Peyer's patch (tissue), 4 donors: Measurements from ENCODE around the gene CALD1.

Experiments used
- POLR2A ChIP-seq, 2 donors: fragments of 450-650 bp; IDR thresholded peaks; one replicate each; pipeline ENCODE4 v1.5.1; 2017; ENCODE audit warnings: antibody characterized with exemption in 2 of 2, mild to moderate bottlenecking in 2 of 2, moderate library complexity in 2 of 2
- TF ChIP-seq, protein P1 (sequence below), 6 experiments: fragments of 450-650 bp in 4 of 6; fragments of 200-600 bp in 2 of 6; sonication (generic) in 1 of 6; IDR thresholded peaks; one replicate each; pipeline ENCODE4 v1.5.1; 2017 to 2019; ENCODE audit warnings: antibody characterized with exemption in 6 of 6, mild to moderate bottlenecking in 3 of 6, moderate library complexity in 1 of 6

DNA sequence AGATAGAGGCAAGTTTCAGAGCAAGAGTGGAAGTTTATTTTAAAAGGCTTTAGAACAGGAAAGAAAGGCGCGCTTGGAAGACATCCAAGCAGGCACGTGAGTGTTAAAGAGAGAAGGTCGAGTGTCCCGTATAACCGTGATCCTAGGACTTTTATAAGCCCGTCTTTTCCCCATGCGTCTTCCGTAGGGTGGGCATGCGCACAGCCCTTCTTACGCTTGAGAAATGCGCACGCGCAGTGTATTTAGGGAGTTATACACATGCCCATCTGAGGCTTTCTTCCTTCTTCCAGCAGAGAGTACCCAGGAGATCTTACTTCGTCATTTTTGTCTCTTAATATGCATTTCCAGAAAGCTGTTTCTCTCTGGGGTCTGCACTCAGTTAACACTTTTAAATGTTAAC lies 52.4 kb downstream of the CALD1 start:
- no peak for TF ChIP-seq POLR2A (IDR thresholded peaks at IDR 0.05)
- TF ChIP-seq, protein P1, sequence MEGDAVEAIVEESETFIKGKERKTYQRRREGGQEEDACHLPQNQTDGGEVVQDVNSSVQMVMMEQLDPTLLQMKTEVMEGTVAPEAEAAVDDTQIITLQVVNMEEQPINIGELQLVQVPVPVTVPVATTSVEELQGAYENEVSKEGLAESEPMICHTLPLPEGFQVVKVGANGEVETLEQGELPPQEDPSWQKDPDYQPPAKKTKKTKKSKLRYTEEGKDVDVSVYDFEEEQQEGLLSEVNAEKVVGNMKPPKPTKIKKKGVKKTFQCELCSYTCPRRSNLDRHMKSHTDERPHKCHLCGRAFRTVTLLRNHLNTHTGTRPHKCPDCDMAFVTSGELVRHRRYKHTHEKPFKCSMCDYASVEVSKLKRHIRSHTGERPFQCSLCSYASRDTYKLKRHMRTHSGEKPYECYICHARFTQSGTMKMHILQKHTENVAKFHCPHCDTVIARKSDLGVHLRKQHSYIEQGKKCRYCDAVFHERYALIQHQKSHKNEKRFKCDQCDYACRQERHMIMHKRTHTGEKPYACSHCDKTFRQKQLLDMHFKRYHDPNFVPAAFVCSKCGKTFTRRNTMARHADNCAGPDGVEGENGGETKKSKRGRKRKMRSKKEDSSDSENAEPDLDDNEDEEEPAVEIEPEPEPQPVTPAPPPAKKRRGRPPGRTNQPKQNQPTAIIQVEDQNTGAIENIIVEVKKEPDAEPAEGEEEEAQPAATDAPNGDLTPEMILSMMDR (IDR thresholded peaks at IDR 0.05) = no peak
